HCT116 (cell line): Measurements from ENCODE around the gene TUBB1. TPM values are rescaled to one million over a fixed set of nuclear protein-coding genes. Genes with fewer than 3 reads are reported as not detected.

Experiments used
- ATAC-seq: fragments of 200-7000 bp; cut with Tn5 transposase; 2 replicates; pipeline ENCODE4 v1.9.1; 2020; ENCODE audit warnings: mild to moderate bottlenecking, moderate library complexity
- BruUV-seq: library from RNA; stranded (reverse); fragments of 400-500 nt; replicated peaks from 2 replicates; lab custom pipeline; 2021; lab: Mats Ljungman, UMichigan
- CTCF ChIA-PET: fragments of 300-600 bp; sonication (Branson Sonifier 250); formaldehyde crosslinking; loops from one replicate; lab custom pipeline; 2021; ENCODE audit warnings: antibody characterized with exemption; lab: Charles Lee
- POLR2A ChIA-PET: fragments of 300-600, 350-600 bp; sonication (Branson Sonifier 250); formaldehyde crosslinking; loops from one replicate; lab custom pipeline; 2021; ENCODE audit warnings: antibody characterized with exemption; lab: Charles Lee
- RAD21 ChIA-PET, 2 experiments: fragments of 300-600 bp; sonication (Branson Sonifier 250); formaldehyde crosslinking; loops; one replicate each; lab custom pipeline; 2023; ENCODE audit warnings: low total read pairs in 2 of 2; ENCODE audit not compliant: uncharacterized antibody in 2 of 2, unreplicated experiment in 2 of 2, low non-redundant PET in 1 of 2; lab: Charles Lee
- DNase-seq: peaks from one replicate; pipeline ENCODE4 v3.0.0-alpha.2; 2010; ENCODE audit warnings: low read depth, low spot score
- H2AFZ ChIP-seq: fragments of 200-600 bp; shearing (Covaris generic), sonication (generic); 2 replicates; pipeline ENCODE4 v1.6.1; 2017; ENCODE audit warnings: low read depth, mixed run types, mixed read lengths, antibody characterized with exemption, low read length; ENCODE audit not compliant: poor library complexity, severe bottlenecking
- H3K27ac ChIP-seq: 2 replicates; pipeline ENCODE4 v1.5.1; 2012; ENCODE audit warnings: low read depth, low read length
- H3K27me3 ChIP-seq: fragments of 200-600 bp; sonication (generic); 2 replicates; pipeline ENCODE4 v1.6.1; 2016; ENCODE audit warnings: mixed run types, low read length, mixed read lengths; ENCODE audit not compliant: insufficient read depth
- H3K36me3 ChIP-seq, 2 experiments: fragments of 200-500 bp in 1 of 2; fragments of 200-600 bp in 1 of 2; sonication (Bioruptor generic) in 1 of 2; sonication (generic) in 1 of 2; 2 replicates each; pipeline versions ENCODE4 v1.5.1 to v1.6.1; 2014 to 2016; ENCODE audit warnings: low read length in 2 of 2, inconsistent platforms in 1 of 2, mixed read lengths in 1 of 2, mixed run types in 1 of 2; ENCODE audit not compliant: insufficient read depth in 2 of 2, control insufficient read depth in 1 of 2
- H3K4me1 ChIP-seq, 2 experiments: fragments of 200-600 bp in 1 of 2; sonication (generic) in 1 of 2; 2 replicates each; pipeline versions ENCODE4 v1.5.1 to v1.6.1; 2012 to 2017; ENCODE audit warnings: low read length in 2 of 2, inconsistent platforms in 1 of 2, mild to moderate bottlenecking in 1 of 2, mixed read lengths in 1 of 2, mixed run types in 1 of 2, moderate library complexity in 1 of 2; ENCODE audit not compliant: insufficient read depth in 2 of 2, control insufficient read depth in 1 of 2
- H3K4me2 ChIP-seq: fragments of 200-600 bp; sonication (generic); 2 replicates; pipeline ENCODE4 v1.6.1; 2017; ENCODE audit warnings: mixed run types, low read length, mixed read lengths
- H3K4me3 ChIP-seq, 2 experiments: fragments of 200-600 bp in 1 of 2; sonication (generic) in 1 of 2; replicated peaks in 1 of 2; 2 replicates each; pipeline ENCODE4 v1.5.1; 2011 to 2016; ENCODE audit warnings: low read length in 2 of 2, control low read depth in 1 of 2, low read depth in 1 of 2, mild to moderate bottlenecking in 1 of 2, mixed read lengths in 1 of 2, mixed run types in 1 of 2
- H3K79me2 ChIP-seq: fragments of 200-600 bp; sonication (generic); 2 replicates; pipeline ENCODE4 v1.6.1; 2017; ENCODE audit warnings: mild to moderate bottlenecking, mixed run types, low read length, moderate library complexity, mixed read lengths; ENCODE audit not compliant: insufficient read depth
- H3K9ac ChIP-seq: fragments of 200-600 bp; sonication (generic); 2 replicates; pipeline ENCODE4 v1.6.1; 2016; ENCODE audit warnings: low read length, mixed read lengths
- H3K9me2 ChIP-seq: fragments of 200-600 bp; sonication (generic), shearing (Covaris generic); 2 replicates; pipeline ENCODE4 v1.6.1; 2017; ENCODE audit warnings: mixed run types, mild to moderate bottlenecking, moderate library complexity; ENCODE audit not compliant: insufficient read depth
- H3K9me3 ChIP-seq, 2 experiments: fragments of 200-500 bp in 1 of 2; fragments of 200-600 bp in 1 of 2; sonication (Bioruptor generic) in 1 of 2; sonication (generic) in 1 of 2; 2 replicates each; pipeline ENCODE4 v1.6.1; 2014 to 2017; ENCODE audit warnings: low read length in 2 of 2, mixed read lengths in 2 of 2, inconsistent platforms in 1 of 2, low read depth in 1 of 2, mild to moderate bottlenecking in 1 of 2, mixed run types in 1 of 2, moderate library complexity in 1 of 2; ENCODE audit not compliant: control insufficient read depth in 1 of 2, insufficient read depth in 1 of 2
- H4K20me1 ChIP-seq: fragments of 200-600 bp; sonication (generic), shearing (Covaris generic); 2 replicates; pipeline ENCODE4 v1.6.1; 2017; ENCODE audit warnings: mixed run types, mild to moderate bottlenecking, moderate library complexity; ENCODE audit not compliant: insufficient read depth
- CTCF ChIP-seq, 3 experiments: fragments of 200-600 bp in 1 of 3; sonication (generic) in 1 of 3; IDR thresholded peaks in 2 of 3; conservative IDR thresholded peaks in 1 of 3; 2 replicates each; pipeline ENCODE4 v1.5.1; 2012 to 2017; ENCODE audit warnings: low read depth in 2 of 3, low read length in 2 of 3, antibody characterized with exemption in 1 of 3, borderline replicate concordance in 1 of 3, control low read depth in 1 of 3, mild to moderate bottlenecking in 1 of 3, mixed read lengths in 1 of 3, mixed run types in 1 of 3, moderate library complexity in 1 of 3; ENCODE audit not compliant: insufficient read depth in 1 of 3
- EZH2 ChIP-seq: fragments of 200-600 bp; sonication (generic); IDR thresholded peaks from 2 replicates; pipeline ENCODE4 v1.6.1; 2017; ENCODE audit warnings: antibody characterized with exemption, mixed run types
- EZH2phosphoT487 ChIP-seq: fragments of 200-600 bp; IDR thresholded peaks from 2 replicates; pipeline ENCODE4 v1.6.1; 2018; ENCODE audit warnings: antibody characterized with exemption, borderline replicate concordance
- JUND ChIP-seq: IDR thresholded peaks from 2 replicates; pipeline ENCODE4 v1.6.1; 2012
- POLR2A ChIP-seq: IDR thresholded peaks from 2 replicates; pipeline ENCODE4 v1.7.0; 2011; ENCODE audit warnings: borderline replicate concordance; ENCODE audit not compliant: insufficient read depth, insufficient read length; ENCODE audit errors: extremely low read depth
- RAD21 ChIP-seq: IDR thresholded peaks from 2 replicates; pipeline ENCODE4 v1.6.1; 2012; ENCODE audit warnings: low read depth, mild to moderate bottlenecking
- REST ChIP-seq: IDR thresholded peaks from 2 replicates; pipeline ENCODE4 v1.6.1; 2012; ENCODE audit warnings: low read depth
- SIN3A ChIP-seq: IDR thresholded peaks from 2 replicates; pipeline ENCODE4 v1.6.1; 2012; ENCODE audit warnings: low read depth
- SRF ChIP-seq: IDR thresholded peaks from 2 replicates; pipeline ENCODE4 v1.6.1; 2012; ENCODE audit warnings: low read depth
- TCF7L2 ChIP-seq: IDR thresholded peaks from 2 replicates; pipeline ENCODE4 v1.7.0; 2011; ENCODE audit warnings: borderline replicate concordance, inconsistent platforms; ENCODE audit not compliant: insufficient read depth, insufficient read length; ENCODE audit errors: extremely low read depth
- YY1 ChIP-seq: IDR thresholded peaks from 2 replicates; pipeline ENCODE4 v1.6.1; 2011; ENCODE audit warnings: low read length, low read depth, moderate library complexity, mild to moderate bottlenecking; ENCODE audit not compliant: insufficient replicate concordance; ENCODE audit errors: extremely low read depth
- ZFX ChIP-seq: fragments of 450-650 bp; IDR thresholded peaks from 2 replicates; pipeline ENCODE4 v1.6.1; 2017
- intact Hi-C: fragments of 100-400 bp; cut with micrococcal nuclease; formaldehyde crosslinking; loops from 2 replicates; pipeline ENCODE4 v1.10.0; 2022
- total RNA-seq: library from RNA; stranded (reverse); gene quantifications from one replicate; pipeline ENCODE4 v1.2.1, GENCODE V29; 2021; ENCODE audit not compliant: unreplicated experiment
- TF ChIP-seq, protein P1 (sequence below): IDR thresholded peaks from 2 replicates; pipeline ENCODE4 v1.6.1; 2012
- TF ChIP-seq, protein P2 (sequence below): IDR thresholded peaks from 2 replicates; pipeline ENCODE4 v1.6.1; 2012

TUBB1 gene
- total RNA-seq, 1 experiment from 2014 or later: not detected

DNA sequence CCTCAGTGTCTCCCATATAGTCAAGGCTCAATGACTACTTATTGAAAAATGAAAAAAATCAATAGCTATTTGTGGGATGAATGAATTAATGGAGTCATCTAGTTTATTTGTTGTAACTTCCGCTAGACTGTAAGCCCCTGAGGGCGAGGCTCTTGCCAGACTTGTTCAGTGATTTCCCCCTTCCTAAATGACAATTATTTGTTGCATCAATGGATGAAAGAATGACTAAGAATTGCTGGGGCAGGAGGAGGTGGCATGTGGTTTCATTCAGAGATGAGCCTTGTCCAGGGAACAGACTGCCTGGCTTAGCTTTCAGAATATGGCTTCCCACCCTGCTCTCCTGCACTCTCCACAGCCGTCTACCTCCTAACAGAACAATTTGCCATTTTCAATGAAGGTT lies 24.5 kb downstream of the TUBB1 start:
- peaks cover 39% of the 10 kb centered on the region for H3K79me2 ChIP-seq
- no peaks in the 10 kb centered on the region for H4K20me1 ChIP-seq
- H3K4me3 ChIP-seq: no peak overlapping the region
- H3K9ac ChIP-seq: no peak overlapping the region
- H3K27me3 ChIP-seq: no peaks in the 10 kb centered on the region
- ChIA-PET RAD21 (no interaction called here), POLR2A (interaction anchor here (3.0 kb wide), 1 partner anchor 12 kb away, joined by 13 read pairs; the partner anchor contains the start of gene ATP5F1E), CTCF (interaction anchor here (1.0 kb wide), 1 partner anchor 12 kb away, joined by 3 read pairs; the partner anchor contains the start of gene ATP5F1E)
- H3K9me3 ChIP-seq: no peaks in the 10 kb centered on the region
- no peak overlapping the region for H3K27ac ChIP-seq
- no peaks in the 10 kb centered on the region for H3K9me2 ChIP-seq
- DNase-seq (no peak), ATAC-seq (no peak)
- no TSS peak for BruUV-seq
- TF ChIP-seq EZH2phosphoT487 (no peak), SIN3A (no peak), TCF7L2 (no peak), EZH2 (no peak), ZFX (no peak), RAD21 (no peak), SRF (no peak)
- TF ChIP-seq, protein P1, sequence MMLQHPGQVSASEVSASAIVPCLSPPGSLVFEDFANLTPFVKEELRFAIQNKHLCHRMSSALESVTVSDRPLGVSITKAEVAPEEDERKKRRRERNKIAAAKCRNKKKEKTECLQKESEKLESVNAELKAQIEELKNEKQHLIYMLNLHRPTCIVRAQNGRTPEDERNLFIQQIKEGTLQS: no peak
- intact Hi-C loops: no loop called here
- peaks cover 2 to 15% of the 10 kb centered on the region in 2 experiments; a peak in 3 of 4 replicates for H3K36me3 ChIP-seq
- peaks cover 15 to 24% of the 10 kb centered on the region in 2 experiments for H3K4me1 ChIP-seq
- H3K4me2 ChIP-seq: no peak overlapping the region
- H2AFZ ChIP-seq: peak overlapping the region; percentile 67

DNA sequence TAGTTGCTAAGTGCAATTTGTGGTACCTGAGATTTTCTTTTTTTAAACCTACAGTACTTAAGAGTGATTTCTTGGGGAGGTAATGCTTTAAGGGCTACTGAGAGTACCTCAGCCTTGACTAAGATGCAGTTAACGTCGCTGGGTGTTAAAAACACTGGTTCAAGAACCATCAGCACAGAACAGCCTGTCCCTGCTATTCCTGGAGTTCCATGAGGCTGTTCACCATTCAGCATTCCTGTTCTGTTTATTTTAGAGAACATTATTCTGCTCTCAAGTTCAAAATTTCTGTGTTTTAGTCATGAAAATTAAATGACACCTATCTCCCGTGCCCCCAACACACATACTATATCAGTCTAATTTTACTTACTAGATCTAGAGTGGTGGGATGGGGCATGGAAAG lies 25.1 kb downstream of the TUBB1 start:
- no peak for ATAC-seq
- no TSS peak for BruUV-seq
- no peak overlapping the region for H2AFZ ChIP-seq
- TF ChIP-seq YY1 (no peak), POLR2A (no peak), EZH2 (no peak), JUND (no peak), REST (no peak), CTCF (IDR thresholded peaks at IDR 0.05 in 2 of 3, conservative IDR thresholded peaks at IDR 0.05 in 1 of 3; ENCODE audit: borderline replicate concordance in 1 of 3, insufficient read depth in 1 of 3, low read depth in 2 of 3, low read length in 2 of 3) (no peak), TCF7L2 (no peak), SIN3A (no peak)
- TF ChIP-seq, protein P2, sequence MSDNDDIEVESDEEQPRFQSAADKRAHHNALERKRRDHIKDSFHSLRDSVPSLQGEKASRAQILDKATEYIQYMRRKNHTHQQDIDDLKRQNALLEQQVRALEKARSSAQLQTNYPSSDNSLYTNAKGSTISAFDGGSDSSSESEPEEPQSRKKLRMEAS: no peak
- TF ChIP-seq, protein P1: no peak

More for the DNA sequence above, 25.1 kb downstream of the TUBB1 start:
- H3K27me3 ChIP-seq: no peaks in the 10 kb centered on the region
- DNase-seq: no peak
- H3K9ac ChIP-seq: no peak overlapping the region
- CTCF ChIA-PET: no interaction called here
- H3K4me3 ChIP-seq: no peak overlapping the region
- H3K4me1 ChIP-seq: peaks cover 15 to 24% of the 10 kb centered on the region in 2 experiments
- no peaks in the 10 kb centered on the region for H3K9me2 ChIP-seq
- H3K79me2 ChIP-seq: peaks cover 33% of the 10 kb centered on the region
- H4K20me1 ChIP-seq: no peaks in the 10 kb centered on the region
- H3K27ac ChIP-seq: no peak overlapping the region
- RAD21 ChIA-PET: no interaction called here
- no peak overlapping the region for H3K4me2 ChIP-seq
- H3K36me3 ChIP-seq: peaks cover 2 to 14% of the 10 kb centered on the region in 2 experiments; a peak in 3 of 4 replicates
- POLR2A ChIA-PET: no interaction called here
- intact Hi-C loops: no loop called here
- H3K9me3 ChIP-seq: no peaks in the 10 kb centered on the region
